Gastrocnemius medialis (tissue), 4 donors: ENCODE results near the gene ADAMTS2. TPM values are rescaled to one million over a fixed set of nuclear protein-coding genes. Genes with fewer than 3 reads are reported as not detected.

Source experiments
- ATAC-seq, 2 donors: fragments of 150-250 bp; one replicate each; pipeline ENCODE4 v1.9.1; 2016
- DNase-seq, 2 donors: peaks; one replicate each; pipeline ENCODE4 v3.0.0-alpha.2; 2019
- H3K27ac ChIP-seq, 4 donors: fragments of 200-600 bp; sonication (generic); 1 replicate in 1 of 4; 2 replicates in 3 of 4; pipeline ENCODE4 v1.5.1; 2016 to 2018; ENCODE audit warnings: mild to moderate bottlenecking in 2 of 4, moderate library complexity in 1 of 4
- H3K27me3 ChIP-seq, 3 donors: fragments of 200-600 bp; sonication (generic) in 2 of 3; 1 replicate in 1 of 3; 2 replicates in 2 of 3; pipeline versions ENCODE4 v1.5.1 to v1.6.0; 2016 to 2019; ENCODE audit warnings: mild to moderate bottlenecking in 1 of 3, moderate library complexity in 1 of 3
- H3K36me3 ChIP-seq, 2 donors: fragments of 200-600 bp; sonication (generic) in 1 of 2; one replicate each; pipeline ENCODE4 v1.5.1; 2017 to 2018
- H3K4me1 ChIP-seq, 2 donors: fragments of 200-600 bp; sonication (generic) in 1 of 2; one replicate each; pipeline ENCODE4 v1.5.1; 2016 to 2017; ENCODE audit warnings: mild to moderate bottlenecking in 2 of 2
- H3K4me3 ChIP-seq, 4 donors: fragments of 200-600 bp; sonication (generic) in 3 of 4; 1 replicate in 1 of 4; 2 replicates in 3 of 4; pipeline ENCODE4 v1.5.1; 2016 to 2019; ENCODE audit warnings: mild to moderate bottlenecking in 2 of 4
- H3K9me3 ChIP-seq, 3 donors: fragments of 200-600 bp; sonication (generic) in 2 of 3; 1 replicate in 1 of 3; 2 replicates in 2 of 3; pipeline ENCODE4 v1.5.1; 2016 to 2019
- CTCF ChIP-seq, 5 experiments: fragments of 450-650 bp in 3 of 5; fragments of 200-600 bp in 2 of 5; sonication (generic) in 2 of 5; IDR thresholded peaks in 4 of 5; conservative IDR thresholded peaks in 1 of 5; 1 replicate in 4 of 5; 2 replicates in 1 of 5; pipeline ENCODE4 v1.5.1; 2016 to 2019; ENCODE audit warnings: antibody characterized with exemption in 5 of 5, mild to moderate bottlenecking in 3 of 5, moderate library complexity in 3 of 5
- POLR2A ChIP-seq, 2 donors: fragments of 450-650 bp; IDR thresholded peaks; one replicate each; pipeline ENCODE4 v1.6.1; 2017; ENCODE audit warnings: antibody characterized with exemption in 2 of 2, mild to moderate bottlenecking in 2 of 2, moderate library complexity in 2 of 2
- in situ Hi-C, 4 donors: fragments of 200-750 bp; cut with MboI; loops; one replicate each; pipeline versions ENCODE4 v1.15.0 to v1.8.0; 2017; ENCODE audit warnings: low sequenced_read_pairs in 4 of 4
- intact Hi-C: fragments of 100-400 bp; cut with DNase I; formaldehyde crosslinking; loops from one replicate; pipeline ENCODE4 v1.15.1; 2023; ENCODE audit warnings: low total_unique reads
- total RNA-seq, 4 donors: library from RNA; depleted of rRNA; stranded (reverse); fragments of >200 nt; gene quantifications; one replicate each; pipeline versions ENCODE4 v1.1.0 to v1.2.3, GENCODE V29; 2016

The ADAMTS2 gene
- total RNA-seq, 4 donors from 2014 or later: 0.78 to 3.8 (median 2.0) TPM

- no peak overlapping the region for H3K27ac ChIP-seq
These were observed 29.8 kb downstream of the ADAMTS2 start for GRCh38 chr5:179315356-179315890.

GRCh38 chr5:179314606-179315355 lies 30.5 kb downstream of the ADAMTS2 start:
- Histone ChIP-seq H3K36me3 (no peaks in the 10 kb centered on the region), H3K4me3 (no peak overlapping the region), H3K9me3 (no peaks in the 10 kb centered on the region), H3K4me1 (peaks cover 3 to 10% of the 10 kb centered on the region in 2 donors), H3K27me3 (no peaks in the 10 kb centered on the region), H3K27ac (peak overlapping the region in 1 of 4 donors; percentile 7)
- in situ Hi-C loops: no loop called here
- TF ChIP-seq POLR2A (IDR thresholded peaks at IDR 0.05) (no peak), CTCF (IDR thresholded peaks at IDR 0.05 in 4 of 5, conservative IDR thresholded peaks at IDR 0.05 in 1 of 5) (no peak)
- ATAC-seq (no peak), DNase-seq (peak in 1 of 2 donors; percentile 12)
- intact Hi-C loops: no loop called here

More at GRCh38 chr5:179315356-179315890, 29.8 kb downstream of the ADAMTS2 start:
- in situ Hi-C loops (no loop called here), intact Hi-C loops (no loop called here)
- no peaks in the 10 kb centered on the region for H3K9me3 ChIP-seq
- H3K4me3 ChIP-seq: no peak overlapping the region
- ATAC-seq (no peak), DNase-seq (no peak)
- H3K27me3 ChIP-seq: no peaks in the 10 kb centered on the region
- TF ChIP-seq POLR2A (IDR thresholded peaks at IDR 0.05) (no peak), CTCF (IDR thresholded peaks at IDR 0.05 in 4 of 5, conservative IDR thresholded peaks at IDR 0.05 in 1 of 5) (no peak)
- peaks cover 3 to 10% of the 10 kb centered on the region in 2 donors for H3K4me1 ChIP-seq
- H3K36me3 ChIP-seq: no peaks in the 10 kb centered on the region

GRCh38 chr5:179313849-179314521 lies 31.3 kb downstream of the ADAMTS2 start:
- ATAC-seq (peak; percentile 78 to 88), DNase-seq (peak; percentile 47 to 75)
- Histone ChIP-seq H3K36me3 (no peaks in the 10 kb centered on the region), H3K9me3 (no peaks in the 10 kb centered on the region), H3K4me1 (peaks cover 3 to 10% of the 10 kb centered on the region in 2 donors), H3K27ac (peak overlapping the region in 1 of 4 donors; percentile 7), H3K4me3 (no peak overlapping the region), H3K27me3 (no peaks in the 10 kb centered on the region)
- intact Hi-C loops (no loop called here), in situ Hi-C loops (no loop called here)
- TF ChIP-seq CTCF (IDR thresholded peaks at IDR 0.05 in 4 of 5, conservative IDR thresholded peaks at IDR 0.05 in 1 of 5) (no peak), POLR2A (IDR thresholded peaks at IDR 0.05) (no peak)

GRCh38 chr5:179312557-179313235 lies 32.6 kb downstream of the ADAMTS2 start:
- intact Hi-C loops: no loop called here
- in situ Hi-C loops: no loop called here
- Histone ChIP-seq H3K27me3 (no peaks in the 10 kb centered on the region), H3K27ac (no peak overlapping the region), H3K36me3 (no peaks in the 10 kb centered on the region), H3K4me1 (peaks cover 3 to 10% of the 10 kb centered on the region in 2 donors), H3K9me3 (no peaks in the 10 kb centered on the region), H3K4me3 (no peak overlapping the region)
- DNase-seq: peak in 1 of 2 donors; percentile 4
- no peak for ATAC-seq
- TF ChIP-seq POLR2A (IDR thresholded peaks at IDR 0.05): no peak
- no peak for TF ChIP-seq CTCF (IDR thresholded peaks at IDR 0.05 in 4 of 5, conservative IDR thresholded peaks at IDR 0.05 in 1 of 5)
